Activated B cell treated with CpG ODN at 0.5 μM for 24 hours (primary cell): ENCODE measurements around the gene SLC30A3. TPM values are rescaled to one million over a fixed set of nuclear protein-coding genes. Genes with fewer than 3 reads are reported as not detected.
A peak's percentile ranks its signal among the peaks of the same experiment; 100 is the strongest.

Experiments
- ATAC-seq: fragments of 200-7000 bp; cut with Tn5 transposase; one replicate; pipeline ENCODE4 v1.10.0; 2021; ENCODE audit warnings: low read depth, mild to moderate bottlenecking, moderate library complexity
- CTCF ChIA-PET: fragments of 350-600 bp; sonication (Branson Sonifier 250); formaldehyde crosslinking; loops from one replicate; lab custom pipeline; 2021; ENCODE audit warnings: antibody characterized with exemption; lab: Charles Lee
- POLR2A ChIA-PET: fragments of 350-600 bp; sonication (Branson Sonifier 250); formaldehyde crosslinking; loops from one replicate; lab custom pipeline; 2021; ENCODE audit warnings: antibody characterized with exemption; lab: Charles Lee
- DNase-seq: peaks from one replicate; pipeline ENCODE4 v3.0.0; 2022
- H3K27ac Mint-ChIP-seq: one replicate; pipeline ENCODE4 v1.8.0; 2020; ENCODE audit warnings: mixed read lengths
- H3K27me3 Mint-ChIP-seq: one replicate; pipeline ENCODE4 v1.8.0; 2021; ENCODE audit warnings: mixed read lengths
- H3K36me3 Mint-ChIP-seq: one replicate; pipeline ENCODE4 v1.8.0; 2021; ENCODE audit warnings: low read depth, mixed read lengths
- H3K4me1 Mint-ChIP-seq: one replicate; pipeline ENCODE4 v1.8.0; 2021; ENCODE audit warnings: mixed read lengths
- H3K4me3 Mint-ChIP-seq: one replicate; pipeline ENCODE4 v1.8.0; 2020; ENCODE audit warnings: mild to moderate bottlenecking, mixed read lengths
- H3K9me3 Mint-ChIP-seq: one replicate; pipeline ENCODE4 v1.8.0; 2020; ENCODE audit warnings: mixed read lengths
- intact Hi-C: fragments of 100-400 bp; cut with micrococcal nuclease; formaldehyde crosslinking; loops from one replicate; pipeline ENCODE4 v1.15.1; 2024
- total RNA-seq: library from RNA; stranded (reverse); gene quantifications from 2 replicates; pipeline ENCODE4 v1.2.3, GENCODE V29; 2022
- TF ChIP-seq, protein P1 (sequence below): fragments of 200-600 bp; IDR thresholded peaks from one replicate; pipeline ENCODE4 v1.8.0; 2022; ENCODE audit warnings: antibody characterized with exemption, mild to moderate bottlenecking

The SLC30A3 gene, protein sequence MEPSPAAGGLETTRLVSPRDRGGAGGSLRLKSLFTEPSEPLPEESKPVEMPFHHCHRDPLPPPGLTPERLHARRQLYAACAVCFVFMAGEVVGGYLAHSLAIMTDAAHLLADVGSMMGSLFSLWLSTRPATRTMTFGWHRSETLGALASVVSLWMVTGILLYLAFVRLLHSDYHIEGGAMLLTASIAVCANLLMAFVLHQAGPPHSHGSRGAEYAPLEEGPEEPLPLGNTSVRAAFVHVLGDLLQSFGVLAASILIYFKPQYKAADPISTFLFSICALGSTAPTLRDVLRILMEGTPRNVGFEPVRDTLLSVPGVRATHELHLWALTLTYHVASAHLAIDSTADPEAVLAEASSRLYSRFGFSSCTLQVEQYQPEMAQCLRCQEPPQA
- total RNA-seq: 0.12 and 0.27 TPM in 2 replicates

DNA sequence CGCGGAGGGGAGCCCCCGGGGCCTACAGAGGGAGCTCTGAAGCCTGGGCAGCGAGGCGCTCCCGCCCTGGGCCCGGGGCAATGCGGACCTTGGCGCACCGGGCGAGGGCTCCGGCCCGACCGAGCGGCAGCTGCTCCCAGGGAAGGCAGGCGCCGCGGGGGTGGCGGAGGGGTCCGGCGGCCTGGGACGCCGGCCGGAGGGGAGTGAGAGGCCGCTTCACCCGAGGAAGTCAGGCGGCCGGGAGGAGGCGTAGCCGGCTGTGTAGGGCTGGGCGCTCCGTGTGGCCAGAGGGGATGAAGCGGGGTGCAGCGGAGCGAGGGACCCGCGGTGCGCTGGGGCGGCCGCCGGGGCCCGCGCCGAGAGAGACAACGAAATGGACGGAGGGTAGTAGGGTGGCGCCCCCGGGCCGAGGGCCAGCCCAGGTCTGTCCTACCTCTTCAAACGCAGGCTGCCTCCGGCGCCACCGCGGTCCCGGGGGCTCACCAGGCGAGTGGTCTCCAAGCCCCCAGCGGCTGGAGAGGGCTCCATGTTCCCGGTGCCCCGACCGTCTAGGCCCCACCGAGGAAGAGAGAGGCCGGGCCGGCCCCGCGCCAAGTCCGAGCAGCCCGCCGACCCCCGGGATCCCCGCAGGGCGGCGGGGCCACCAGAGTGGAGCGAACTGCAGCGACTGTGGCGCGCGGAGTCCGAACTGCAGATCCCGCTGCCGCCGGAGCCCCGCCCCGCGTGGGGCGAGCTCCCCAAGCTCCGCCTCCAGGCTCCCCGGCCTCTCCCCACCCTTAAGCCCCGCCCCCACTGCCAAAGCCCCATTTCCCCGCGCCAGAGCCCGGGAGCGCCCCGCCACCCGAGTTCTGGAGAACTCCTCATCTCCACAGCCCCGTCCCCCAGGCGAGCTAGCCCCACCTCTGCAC, at the start of gene SLC30A3:
SLC30A3 (minus strand) TSS at position 669 of the 908 bp plus-strand sequence; CDS start at position 528, 141 bp downstream.
- ChIA-PET CTCF (interaction anchor here (1.4 to 2.0 kb wide), 2 partner anchors 17 to 93 kb away, joined by 4 to 7 read pairs; no protein-coding TSS in a partner anchor), POLR2A (interaction anchor here (1.0 to 1.6 kb wide), 3 partner anchors 17 to 147 kb away, joined by 3 to 4 read pairs (median 4); partner anchors contain the start of gene PPM1G)
- DNase-seq: peak; percentile 52
- peak; percentile 73 for ATAC-seq
- peaks cover 2% of the 10 kb centered on the region for H3K36me3 Mint-ChIP-seq
- intact Hi-C loops: no loop called here
- peaks cover 33% of the 10 kb centered on the region for H3K4me1 Mint-ChIP-seq
- no peaks in the 10 kb centered on the region for H3K9me3 Mint-ChIP-seq
- peaks cover 56% of the 10 kb centered on the region for H3K27me3 Mint-ChIP-seq
- peak within 1 kb of the TSS; percentile 88 for H3K4me3 Mint-ChIP-seq
- no peak within 1 kb of the TSS for H3K27ac Mint-ChIP-seq
- TF ChIP-seq, protein P1, sequence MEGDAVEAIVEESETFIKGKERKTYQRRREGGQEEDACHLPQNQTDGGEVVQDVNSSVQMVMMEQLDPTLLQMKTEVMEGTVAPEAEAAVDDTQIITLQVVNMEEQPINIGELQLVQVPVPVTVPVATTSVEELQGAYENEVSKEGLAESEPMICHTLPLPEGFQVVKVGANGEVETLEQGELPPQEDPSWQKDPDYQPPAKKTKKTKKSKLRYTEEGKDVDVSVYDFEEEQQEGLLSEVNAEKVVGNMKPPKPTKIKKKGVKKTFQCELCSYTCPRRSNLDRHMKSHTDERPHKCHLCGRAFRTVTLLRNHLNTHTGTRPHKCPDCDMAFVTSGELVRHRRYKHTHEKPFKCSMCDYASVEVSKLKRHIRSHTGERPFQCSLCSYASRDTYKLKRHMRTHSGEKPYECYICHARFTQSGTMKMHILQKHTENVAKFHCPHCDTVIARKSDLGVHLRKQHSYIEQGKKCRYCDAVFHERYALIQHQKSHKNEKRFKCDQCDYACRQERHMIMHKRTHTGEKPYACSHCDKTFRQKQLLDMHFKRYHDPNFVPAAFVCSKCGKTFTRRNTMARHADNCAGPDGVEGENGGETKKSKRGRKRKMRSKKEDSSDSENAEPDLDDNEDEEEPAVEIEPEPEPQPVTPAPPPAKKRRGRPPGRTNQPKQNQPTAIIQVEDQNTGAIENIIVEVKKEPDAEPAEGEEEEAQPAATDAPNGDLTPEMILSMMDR: no peak

DNA sequence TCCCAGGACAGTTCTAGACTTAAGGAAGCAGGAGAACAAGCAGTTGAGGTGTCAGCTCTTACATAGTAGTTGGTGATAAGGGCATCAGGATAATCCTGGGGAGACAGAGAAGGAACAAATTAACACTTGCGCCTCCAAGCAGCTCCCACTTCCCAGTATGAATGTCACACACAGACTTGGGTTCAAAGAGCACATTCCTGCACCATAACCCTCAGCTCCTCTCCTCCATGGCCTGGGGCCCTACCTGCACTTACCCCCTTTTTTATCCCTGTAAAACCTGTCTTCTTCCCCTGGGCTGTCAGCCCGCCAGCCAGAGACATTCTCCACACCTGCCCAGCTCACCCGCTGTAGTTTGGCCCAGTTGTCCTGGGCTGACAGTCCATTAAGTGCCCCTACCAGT, 49.3 kb upstream of the SLC30A3 start:
- H3K4me1 Mint-ChIP-seq: peaks cover 1% of the 10 kb centered on the region
- ChIA-PET CTCF (no interaction called here), POLR2A (no interaction called here)
- ATAC-seq (no peak), DNase-seq (no peak)
- H3K27me3 Mint-ChIP-seq: no peaks in the 10 kb centered on the region
- no peak overlapping the region for H3K27ac Mint-ChIP-seq
- peaks cover 33% of the 10 kb centered on the region for H3K36me3 Mint-ChIP-seq
- intact Hi-C loops: no loop called here
- H3K9me3 Mint-ChIP-seq: no peaks in the 10 kb centered on the region
- no peak overlapping the region for H3K4me3 Mint-ChIP-seq
- TF ChIP-seq, protein P1: no peak

DNA sequence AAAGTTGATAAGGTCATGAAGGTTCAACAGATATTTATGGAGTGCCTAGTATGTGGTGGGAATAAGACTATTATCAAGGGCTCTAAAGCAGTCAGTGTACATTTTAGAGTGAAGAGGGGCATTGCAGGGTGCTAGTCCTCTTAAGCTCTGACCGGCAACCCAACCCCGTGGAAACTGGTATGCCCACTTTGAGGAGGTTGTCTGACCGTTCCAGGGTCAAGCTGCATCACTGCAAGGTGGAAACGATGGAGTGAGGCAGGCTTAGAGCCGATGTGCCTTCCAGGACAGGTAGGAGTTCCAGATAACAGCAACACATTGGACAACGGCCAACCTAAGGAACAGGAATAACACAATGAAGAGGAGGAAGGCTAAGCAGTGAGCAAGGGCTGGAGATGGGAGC, 46.8 kb upstream of the SLC30A3 start:
- Mint-ChIP-seq H3K27me3 (peaks cover 16% of the 10 kb centered on the region), H3K36me3 (peaks cover 30% of the 10 kb centered on the region), H3K4me1 (peaks cover 7% of the 10 kb centered on the region), H3K4me3 (no peak overlapping the region), H3K9me3 (no peaks in the 10 kb centered on the region), H3K27ac (no peak overlapping the region)
- no peak for ATAC-seq
- TF ChIP-seq, protein P1: no peak
- POLR2A ChIA-PET: interaction anchor here (0.7 kb wide), 1 partner anchor 414 kb away, joined by 3 read pairs; no protein-coding TSS in a partner anchor
- no peak for DNase-seq
- intact Hi-C loops: no loop called here
- CTCF ChIA-PET: no interaction called here

DNA sequence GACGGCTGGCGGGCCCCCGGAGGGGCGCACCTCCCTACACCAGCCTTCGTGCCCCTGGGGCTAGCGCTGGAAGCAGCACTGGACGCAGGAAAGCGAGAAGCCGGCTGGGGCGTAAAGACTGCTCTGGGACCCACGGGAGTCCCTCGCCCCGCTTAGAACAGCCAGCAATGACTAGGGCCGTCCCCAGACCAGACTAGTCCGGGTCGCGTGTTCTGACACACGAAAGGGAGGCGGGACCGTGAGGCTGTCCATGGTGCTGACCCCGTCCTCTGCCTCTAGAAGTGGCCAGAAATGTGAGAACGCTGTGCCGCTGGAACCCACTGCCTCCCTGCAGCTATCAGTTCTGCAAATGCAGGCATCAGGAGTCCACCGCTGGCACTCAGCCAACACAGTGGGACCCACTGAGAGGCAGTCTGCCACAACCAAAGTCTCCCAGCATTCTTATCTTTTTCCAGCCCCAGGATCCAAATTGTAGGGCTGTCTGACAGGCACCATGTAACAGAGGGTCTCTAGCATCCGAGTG, 45.6 kb upstream of the SLC30A3 start, which contains the start of gene UCN:
UCN (minus strand) TSS at position 87 of the 523 bp plus-strand sequence. CDS start 550 bp downstream, outside the sequence.
- Mint-ChIP-seq H3K4me3 (peak within 1 kb of the TSS; percentile 7), H3K4me1 (peaks cover 7% of the 10 kb centered on the region), H3K9me3 (no peaks in the 10 kb centered on the region), H3K27ac (no peak within 1 kb of the TSS), H3K36me3 (peaks cover 30% of the 10 kb centered on the region), H3K27me3 (peaks cover 18% of the 10 kb centered on the region)
- ChIA-PET POLR2A (no interaction called here), CTCF (no interaction called here)
- no peak for ATAC-seq
- TF ChIP-seq, protein P1: no peak
- no peak for DNase-seq
- intact Hi-C loops: no loop called here
